K562 (cell line): ENCODE data around the gene SMR3B. TPM values are rescaled to one million over a fixed set of nuclear protein-coding genes. Genes with fewer than 3 reads are reported as not detected.

Experiments
- ATAC-seq: fragments of 200-7000 bp; cut with Tn5 transposase; 3 replicates; pipeline ENCODE4 v1.9.1; 2020; ENCODE audit warnings: moderate library complexity
- BruUV-seq: library from RNA; stranded (reverse); fragments of 400-500 nt; replicated peaks from 2 replicates; lab custom pipeline; 2021; lab: Mats Ljungman, UMichigan
- CTCF ChIA-PET: fragments of 300-600 bp; formaldehyde crosslinking; extraction: SDS; loops from one replicate; lab custom pipeline; 2021; ENCODE audit warnings: low intra/inter-chr PET ratio; lab: Yijun Ruan, JAX
- POLR2A ChIA-PET: fragments of 300-600, 350-650 bp; sonication (Branson Sonifier 250); formaldehyde crosslinking; extraction: SDS; loops from one replicate; lab custom pipeline; 2021; ENCODE audit warnings: antibody characterized with exemption, inconsistent platforms; lab: Yijun Ruan, JAX
- DNase-seq, 4 experiments: peaks; one replicate each; pipeline versions ENCODE4 v3.0.0 to v3.0.0-alpha.2; 2011 to 2018; ENCODE audit warnings: low spot score in 3 of 4, mixed read lengths in 3 of 4; ENCODE audit errors: extremely low read depth in 1 of 4
- FAIRE-seq: peaks from 2 replicates; lab custom pipeline; 2011; peaks lifted over from hg19 to GRCh38; lab: Jason Lieb, UNC
- H2AFZ ChIP-seq: 2 replicates; pipeline ENCODE4 v1.6.0; 2011; ENCODE audit warnings: low read depth, low read length, control low read depth, inconsistent platforms
- H3K27ac ChIP-seq: fragments of 200-600 bp; 3 replicates; pipeline ENCODE4 v1.8.0; 2011; ENCODE audit warnings: low read depth, mild to moderate bottlenecking, control low read depth, inconsistent platforms, low read length, moderate library complexity, mixed read lengths; ENCODE audit errors: extremely low read depth
- H3K27me3 ChIP-seq, 2 experiments: fragments of 300-600 bp in 1 of 2; 2 replicates in 1 of 2; 3 replicates in 1 of 2; pipeline versions ENCODE4 v1.6.0 to v1.8.0; 2011; ENCODE audit warnings: inconsistent platforms in 2 of 2, low read length in 2 of 2, mild to moderate bottlenecking in 1 of 2, mixed read lengths in 1 of 2, moderate library complexity in 1 of 2; ENCODE audit not compliant: control insufficient read depth in 2 of 2, insufficient read depth in 2 of 2
- H3K36me3 ChIP-seq: fragments of 300-600 bp; 3 replicates; pipeline ENCODE4 v1.8.0; 2011; ENCODE audit warnings: mild to moderate bottlenecking, low read length, inconsistent platforms; ENCODE audit not compliant: control insufficient read depth, insufficient read depth
- H3K4me1 ChIP-seq, 2 experiments: fragments of 200-600 bp in 1 of 2; replicated peaks in 1 of 2; 2 replicates in 1 of 2; 3 replicates in 1 of 2; pipeline versions ENCODE4 v1.5.1 to v1.8.0; 2011; ENCODE audit warnings: inconsistent platforms in 2 of 2, low read length in 2 of 2, mild to moderate bottlenecking in 1 of 2, mixed read lengths in 1 of 2, moderate library complexity in 1 of 2; ENCODE audit not compliant: control insufficient read depth in 2 of 2, insufficient read depth in 2 of 2
- H3K4me2 ChIP-seq: 2 replicates; pipeline ENCODE4 v1.6.1; 2011; ENCODE audit warnings: low read length, control low read depth, inconsistent platforms, mixed read lengths; ENCODE audit not compliant: insufficient read depth
- H3K4me3 ChIP-seq: fragments of 200-600 bp; sonication (generic), shearing (Covaris generic); 2 replicates; pipeline ENCODE4 v1.5.1; 2016; ENCODE audit warnings: control low read depth, inconsistent platforms
- H3K79me2 ChIP-seq: fragments of 200-600 bp; 3 replicates; pipeline ENCODE4 v1.8.0; 2011; ENCODE audit warnings: low read length, inconsistent platforms; ENCODE audit not compliant: control insufficient read depth, insufficient read depth
- H3K9ac ChIP-seq, 2 experiments: 2 replicates each; pipeline versions ENCODE4 v1.6.0 to v1.6.1; 2011; ENCODE audit warnings: low read depth in 2 of 2, low read length in 2 of 2, control low read depth in 1 of 2, inconsistent platforms in 1 of 2, mild to moderate bottlenecking in 1 of 2, mixed read lengths in 1 of 2; ENCODE audit not compliant: insufficient read depth in 1 of 2
- H3K9me1 ChIP-seq: one replicate; pipeline ENCODE4 v1.6.0; 2011; ENCODE audit warnings: inconsistent platforms, mild to moderate bottlenecking, low read length, moderate library complexity; ENCODE audit not compliant: control insufficient read depth, insufficient read depth
- H3K9me3 ChIP-seq: replicated peaks from 2 replicates; pipeline ENCODE4 v1.5.1; 2011; ENCODE audit warnings: low read depth, low read length, inconsistent platforms; ENCODE audit not compliant: control insufficient read depth, insufficient read depth
- H4K20me1 ChIP-seq: replicated peaks from 2 replicates; pipeline ENCODE4 v1.6.1; 2011; ENCODE audit warnings: low read length, inconsistent platforms, mixed read lengths; ENCODE audit not compliant: control insufficient read depth, insufficient read depth
- CC2D1A ChIP-seq: fragments of 450-650 bp; IDR thresholded peaks from 2 replicates; pipeline ENCODE4 v1.6.1; 2017; ENCODE audit warnings: mild to moderate bottlenecking
- NFIC ChIP-seq: fragments of 450-650 bp; IDR thresholded peaks from 2 replicates; pipeline ENCODE4 v1.6.1; 2017; ENCODE audit warnings: mild to moderate bottlenecking, inconsistent platforms
- RFX5 ChIP-seq: IDR thresholded peaks from 2 replicates; pipeline ENCODE4 v1.6.1; 2011; ENCODE audit warnings: low read depth, mild to moderate bottlenecking, improper control_type of control experiment, low read length
- WGBS: fragments of 100-300 bp; shearing (Covaris generic); methylation state at CpG from one replicate; pipeline ENCODE4 v1.1.6; 2016; ENCODE audit warnings: low coverage, mixed read lengths; ENCODE audit not compliant: insufficient coverage; ENCODE audit errors: missing lambda C conversion rate; 5-methylcytosine and 5-hydroxymethylcytosine counted together
- in situ Hi-C: fragments of 300-500 bp; cut with MboI; formaldehyde crosslinking; loops from 4 replicates; pipeline ENCODE4 v1.15.0; 2018; ENCODE audit warnings: inconsistent platforms, mixed read lengths
- intact Hi-C: fragments of 100-400 bp; cut with micrococcal nuclease; formaldehyde crosslinking; loops from 2 replicates; pipeline ENCODE4 v1.14.2; 2022
- polyA plus RNA-seq, 8 experiments: library from polyadenylated mRNA; depleted of rRNA in 4 of 8; stranded (reverse) in 5 of 8; unstranded in 3 of 8; fragments of >200 nt; fragmentation: Nextera tagmentation in 2 of 8; fragmentation: Illumina TruSeq in 1 of 8; extraction: Ambion mirVana in 2 of 8; extraction: Trizol in 1 of 8; gene quantifications; 2 replicates each; pipeline versions ENCODE4 v1.2.1 to v1.2.3, GENCODE V29; 2011 to 2014; ENCODE audit warnings: inconsistent platforms in 1 of 8, missing spikeins in 1 of 8
- total RNA-seq, 7 experiments: library from RNA; depleted of rRNA in 6 of 7; stranded (reverse); fragments of >200 nt in 6 of 7; fragmentation: Illumina TruSeq in 2 of 7; extraction: Trizol in 2 of 7; gene quantifications; 2 replicates each; pipeline versions ENCODE4 v1.2.1 to v1.2.3, GENCODE V29; 2011 to 2021; ENCODE audit warnings: low replicate concordance in 1 of 7
- TF ChIP-seq, protein P1 (sequence below): fragments of 450-650 bp; IDR thresholded peaks from 2 replicates; pipeline ENCODE4 v1.6.1; 2017; ENCODE audit warnings: antibody characterized with exemption

SMR3B gene
- total and polyA plus RNA-seq, 9 of the 15 experiments (the other 6 are each of a cell fraction or from before 2014, with no cell fraction given): not detected

DNA sequence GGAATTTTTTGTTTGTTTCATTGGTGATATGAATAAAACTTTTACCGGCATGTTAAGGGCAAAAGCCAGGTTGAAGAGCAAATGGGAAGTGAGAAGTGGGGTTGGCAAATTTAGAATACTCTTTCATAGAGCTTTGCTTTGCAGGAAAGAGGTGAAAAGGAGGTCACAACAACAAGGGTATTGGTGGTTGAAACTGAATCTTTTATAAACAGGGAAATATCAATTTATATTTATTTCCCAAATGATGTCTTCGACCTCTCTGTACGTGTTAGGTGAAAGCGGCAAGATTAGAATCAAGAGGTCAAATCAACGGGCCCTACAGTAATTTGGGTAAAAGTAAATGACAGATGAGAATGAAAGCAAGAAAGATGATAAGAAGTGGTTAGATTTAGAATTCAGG is 18.9 kb upstream of the SMR3B start (continued):
- TF ChIP-seq, protein P1, sequence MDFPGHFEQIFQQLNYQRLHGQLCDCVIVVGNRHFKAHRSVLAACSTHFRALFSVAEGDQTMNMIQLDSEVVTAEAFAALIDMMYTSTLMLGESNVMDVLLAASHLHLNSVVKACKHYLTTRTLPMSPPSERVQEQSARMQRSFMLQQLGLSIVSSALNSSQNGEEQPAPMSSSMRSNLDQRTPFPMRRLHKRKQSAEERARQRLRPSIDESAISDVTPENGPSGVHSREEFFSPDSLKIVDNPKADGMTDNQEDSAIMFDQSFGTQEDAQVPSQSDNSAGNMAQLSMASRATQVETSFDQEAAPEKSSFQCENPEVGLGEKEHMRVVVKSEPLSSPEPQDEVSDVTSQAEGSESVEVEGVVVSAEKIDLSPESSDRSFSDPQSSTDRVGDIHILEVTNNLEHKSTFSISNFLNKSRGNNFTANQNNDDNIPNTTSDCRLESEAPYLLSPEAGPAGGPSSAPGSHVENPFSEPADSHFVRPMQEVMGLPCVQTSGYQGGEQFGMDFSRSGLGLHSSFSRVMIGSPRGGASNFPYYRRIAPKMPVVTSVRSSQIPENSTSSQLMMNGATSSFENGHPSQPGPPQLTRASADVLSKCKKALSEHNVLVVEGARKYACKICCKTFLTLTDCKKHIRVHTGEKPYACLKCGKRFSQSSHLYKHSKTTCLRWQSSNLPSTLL: no peak

DNA sequence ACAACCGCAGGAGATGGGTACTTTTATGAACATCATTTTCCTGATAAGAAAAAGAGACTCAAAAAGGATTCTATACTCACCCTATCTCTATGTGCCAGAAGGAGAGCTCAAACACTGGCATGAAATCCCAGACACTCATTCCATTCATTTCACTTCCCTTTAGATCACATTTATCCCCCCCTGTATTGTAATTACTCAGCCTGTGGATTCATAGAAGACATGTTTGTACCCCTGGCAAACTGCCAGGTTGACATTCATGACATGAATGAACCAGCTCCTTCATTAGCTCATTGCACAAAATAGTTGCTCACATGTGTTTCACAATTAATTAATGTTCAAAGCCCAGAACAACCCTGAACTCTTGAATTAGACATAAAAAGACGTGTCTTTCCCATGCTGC is 17.5 kb upstream of the SMR3B start:
- POLR2A ChIA-PET: no interaction called here

More for the DNA sequence above, 17.5 kb upstream of the SMR3B start:
- WGBS: 4% methylated on average over 2 of the region's 2 CpGs
- intact Hi-C loops: no loop called here
- H3K4me1 ChIP-seq: no peaks in the 10 kb centered on the region
- no peaks in the 10 kb centered on the region for H4K20me1 ChIP-seq
- H3K4me2 ChIP-seq: no peak overlapping the region
- H3K4me3 ChIP-seq: no peak overlapping the region
- H2AFZ ChIP-seq: no peak overlapping the region
- TF ChIP-seq RFX5 (no peak), NFIC (peak; percentile 66), CC2D1A (no peak)
- no peak overlapping the region for H3K27ac ChIP-seq
- H3K9ac ChIP-seq: no peak overlapping the region
- no peaks in the 10 kb centered on the region for H3K79me2 ChIP-seq
- DNase-seq (no peak), FAIRE-seq (no peak), ATAC-seq (no peak)
- no TSS peak for BruUV-seq
- H3K27me3 ChIP-seq: no peaks in the 10 kb centered on the region
- H3K9me3 ChIP-seq: peaks cover 2% of the 10 kb centered on the region; the same call in 1 of the 2 replicates
- in situ Hi-C loops: no loop called here
- CTCF ChIA-PET: no interaction called here
- H3K36me3 ChIP-seq: no peaks in the 10 kb centered on the region
- no peaks in the 10 kb centered on the region for H3K9me1 ChIP-seq
